GM19463 (cell line): ENCODE results near the gene BNC2.

ENCODE experiments used
- ATAC-seq: cut with Tn5 transposase; IDR thresholded peaks from one replicate; pipeline ENCODE4 v1.9.1; 2021; ENCODE audit warnings: mild to moderate bottlenecking, moderate library complexity; ENCODE audit not compliant: unreplicated experiment

The BNC2 gene

GRCh38 chr9:16821344-16821743 is 49.1 kb downstream of the BNC2 start:
- ATAC-seq = no peak

DNA sequence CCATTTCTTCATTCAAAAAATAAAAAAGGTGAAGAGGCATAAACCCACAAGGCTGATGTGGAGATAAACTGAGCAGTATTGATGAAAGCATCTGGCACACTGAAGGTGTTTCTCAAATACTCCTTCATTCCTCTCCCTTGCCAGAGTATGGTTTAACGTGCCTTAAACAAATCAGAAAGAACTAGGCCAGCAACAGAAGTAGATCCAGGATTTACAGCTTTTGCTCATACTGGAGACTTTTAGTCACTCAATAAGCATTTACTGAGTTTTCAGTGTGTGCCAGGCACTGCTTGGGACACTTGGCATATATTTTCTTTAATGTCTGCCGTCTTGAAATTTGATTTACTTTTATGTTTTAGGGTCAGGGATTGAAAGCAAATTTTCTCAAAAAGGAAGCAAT is 53.0 kb downstream of the BNC2 start:
- no peak for ATAC-seq

DNA sequence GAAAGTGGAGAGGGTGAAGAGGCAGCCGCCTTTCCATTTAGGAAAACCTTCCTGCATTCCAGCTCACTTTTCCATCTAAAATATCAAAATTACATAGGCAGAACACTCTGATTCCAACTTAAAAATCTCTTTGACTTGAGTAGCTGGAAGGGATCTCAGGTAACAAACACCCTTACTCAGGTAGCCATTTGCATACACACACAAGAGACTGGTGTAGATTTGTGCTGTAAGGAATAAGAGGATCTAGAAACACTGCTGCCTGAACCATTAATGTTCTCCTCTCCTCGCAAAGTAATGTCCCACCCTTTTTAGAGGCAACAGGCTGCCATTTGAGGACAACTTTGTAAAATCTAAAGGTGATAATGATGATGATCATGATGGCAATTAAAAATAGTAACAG is 53.5 kb downstream of the BNC2 start:
- ATAC-seq = no peak

DNA sequence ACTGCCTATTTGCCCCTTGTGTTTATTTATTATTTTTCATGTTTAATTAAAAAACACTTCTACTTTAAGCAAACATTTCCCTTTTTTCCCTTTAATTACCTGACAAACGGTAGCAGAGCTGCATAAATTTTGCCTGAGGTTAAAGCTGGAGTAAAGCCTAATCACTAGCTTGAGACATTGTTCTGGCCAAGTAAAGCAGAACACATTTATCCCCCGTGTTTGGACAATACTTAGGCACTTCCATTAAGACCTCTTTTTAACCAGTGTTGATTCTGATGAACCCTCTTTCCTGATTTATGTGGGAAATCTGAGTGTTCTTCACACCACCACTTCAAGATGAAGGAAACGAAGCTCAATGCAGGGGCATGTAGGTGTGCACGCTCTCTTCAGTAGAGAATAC is 54.5 kb downstream of the BNC2 start:
- no peak for ATAC-seq

DNA sequence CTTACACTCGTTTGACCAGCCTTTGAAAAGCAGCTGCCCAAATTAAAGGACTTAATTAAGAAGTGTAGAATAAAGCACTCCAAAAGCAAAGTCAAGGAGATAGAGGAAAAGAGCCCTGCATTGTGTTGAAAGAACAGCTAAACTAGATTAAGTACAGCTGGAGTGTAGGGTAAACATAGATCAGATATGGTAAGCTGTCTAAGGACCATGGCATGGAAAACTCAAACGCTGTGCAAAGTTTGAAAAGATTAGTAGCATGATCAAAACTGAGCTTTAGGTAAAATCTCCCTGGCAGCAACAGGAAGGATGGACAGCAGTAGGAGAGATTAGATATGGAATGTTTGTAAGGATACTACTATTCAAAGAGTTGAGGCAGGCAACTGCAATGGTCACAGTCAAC is 55.4 kb downstream of the BNC2 start:
- no peak for ATAC-seq

DNA sequence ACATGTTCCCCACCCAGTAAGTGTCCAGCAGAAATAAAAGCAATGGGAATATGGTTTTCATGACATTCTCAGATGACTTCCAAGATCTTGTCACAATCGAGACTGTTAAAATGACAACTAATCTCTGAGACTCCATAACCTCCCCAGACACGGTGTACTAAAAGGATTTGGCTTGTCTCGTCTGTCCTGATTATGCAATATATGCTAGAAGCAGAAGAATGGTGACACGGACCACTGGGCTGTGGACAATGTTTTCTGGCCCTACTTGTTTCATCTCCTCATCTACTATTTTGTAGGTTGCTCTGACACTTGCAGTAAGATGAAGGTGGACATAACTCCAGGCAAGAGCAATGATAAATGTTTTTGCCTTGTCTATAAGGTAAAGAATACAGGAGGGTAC is 56.6 kb downstream of the BNC2 start:
- no peak for ATAC-seq

DNA sequence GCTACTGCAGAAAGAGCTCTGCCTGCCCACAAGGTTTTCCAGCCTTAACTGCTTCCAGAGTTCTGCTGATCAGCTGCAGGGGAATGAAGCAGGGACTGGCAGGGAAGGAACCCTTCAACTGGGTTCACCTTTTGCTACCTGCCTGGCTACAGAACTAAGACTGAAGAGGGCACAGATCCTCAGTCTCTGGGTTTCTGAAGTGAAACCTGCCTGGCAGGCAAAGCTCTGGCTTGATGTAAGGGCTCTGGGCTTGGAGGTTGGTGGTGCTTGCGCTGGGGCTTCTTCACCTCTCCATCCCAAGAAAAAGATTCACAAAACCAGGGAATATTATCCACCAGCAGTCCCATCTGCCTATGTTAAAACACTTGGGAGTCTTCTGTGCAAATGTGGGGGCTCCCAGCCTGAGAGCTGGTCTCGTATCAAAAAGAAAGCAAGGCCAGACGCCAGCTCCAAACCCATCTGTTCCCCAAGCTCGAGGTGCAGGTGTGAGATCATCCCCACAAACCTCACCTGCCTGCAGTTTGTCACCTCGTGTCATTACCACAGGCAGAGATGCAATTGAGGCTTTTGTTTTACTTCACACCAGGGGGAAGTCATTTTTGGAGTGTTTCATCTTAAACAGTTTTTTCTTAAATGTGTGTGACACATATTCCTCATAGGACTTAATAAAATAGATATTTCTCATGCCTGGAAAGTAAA is 58.3 kb downstream of the BNC2 start:
- no peak for ATAC-seq

DNA sequence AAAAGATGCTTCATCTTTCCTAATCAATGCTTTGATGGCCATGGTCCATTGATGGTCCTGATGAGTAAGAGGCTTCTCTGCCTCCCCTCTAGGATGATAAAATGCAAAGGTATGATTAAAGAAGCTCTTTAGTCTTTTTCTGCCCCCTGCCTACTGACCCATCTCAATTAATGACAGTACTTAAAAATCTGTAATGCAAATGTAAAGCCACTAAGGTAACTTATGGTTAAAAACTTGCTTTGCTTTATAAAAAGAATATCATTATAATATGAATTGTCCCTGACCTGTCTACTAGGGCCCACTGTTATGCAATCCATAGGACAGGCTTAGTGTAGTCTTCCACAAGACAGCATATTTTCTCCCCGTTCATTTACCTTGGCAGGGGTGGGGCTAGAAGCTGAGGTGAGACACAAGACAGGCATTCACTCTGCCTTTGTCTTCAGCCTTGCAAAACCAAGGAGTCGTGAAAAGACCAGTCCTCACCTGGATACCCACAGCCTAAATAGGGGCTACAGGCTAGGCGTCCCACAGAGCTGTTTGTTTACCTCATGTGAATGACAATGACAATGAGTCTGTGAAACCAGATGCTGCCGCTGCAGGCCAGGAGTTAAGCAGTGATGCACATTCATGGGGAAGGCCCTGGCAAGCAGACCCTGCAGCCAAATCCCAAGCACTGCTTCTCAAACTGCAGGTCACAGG is 60.4 kb downstream of the BNC2 start:
- no peak for ATAC-seq

DNA sequence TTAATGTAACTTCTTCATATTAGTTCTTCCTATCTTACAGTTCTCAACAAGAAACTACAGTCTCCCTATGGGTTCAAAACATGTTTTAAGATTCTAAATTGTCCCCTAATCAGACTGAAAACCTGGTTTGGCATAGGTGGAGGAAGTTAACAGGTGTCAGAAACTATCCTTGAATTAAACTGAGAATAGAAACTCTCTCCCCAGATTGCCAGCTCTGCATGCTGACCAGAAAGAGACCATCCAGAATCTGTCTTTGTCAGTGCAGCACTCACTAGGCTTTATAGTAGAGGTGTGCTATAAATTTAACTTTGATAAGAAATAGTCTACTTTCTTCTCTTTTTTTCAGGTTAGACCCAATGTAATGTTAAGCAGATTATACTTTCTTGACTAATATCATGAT is 63.8 kb downstream of the BNC2 start:
- no peak for ATAC-seq

GRCh38 chr9:16803648-16804047 is 66.8 kb downstream of the BNC2 start:
- ATAC-seq = no peak

DNA sequence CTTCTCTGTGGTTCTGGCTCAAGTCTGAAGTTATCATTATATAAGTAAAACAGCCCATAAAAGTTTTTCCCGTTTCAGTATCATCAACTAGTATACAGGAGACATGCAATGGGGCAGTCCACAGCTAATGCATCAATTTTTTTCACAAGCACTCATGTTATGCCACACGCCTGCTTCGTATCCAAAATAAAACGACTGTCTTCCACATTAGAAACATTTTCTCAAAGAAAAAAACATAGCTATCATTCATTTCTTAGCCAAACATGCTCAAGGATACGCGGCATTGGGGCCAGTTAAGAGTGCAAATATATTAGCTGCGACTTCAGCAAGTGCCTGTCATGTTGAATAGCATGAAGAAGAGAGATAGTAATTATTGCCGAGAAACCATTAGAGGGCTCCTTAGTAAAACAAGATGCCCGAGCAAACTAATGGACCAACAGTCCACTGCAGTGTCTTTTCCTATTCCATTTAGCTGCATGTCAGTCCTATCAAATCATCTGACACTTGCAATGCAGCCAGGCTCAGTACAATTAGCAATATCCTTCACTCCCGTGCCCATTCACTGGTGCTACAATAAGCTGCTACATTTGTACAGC is 68.5 kb downstream of the BNC2 start:
- ATAC-seq = no peak

DNA sequence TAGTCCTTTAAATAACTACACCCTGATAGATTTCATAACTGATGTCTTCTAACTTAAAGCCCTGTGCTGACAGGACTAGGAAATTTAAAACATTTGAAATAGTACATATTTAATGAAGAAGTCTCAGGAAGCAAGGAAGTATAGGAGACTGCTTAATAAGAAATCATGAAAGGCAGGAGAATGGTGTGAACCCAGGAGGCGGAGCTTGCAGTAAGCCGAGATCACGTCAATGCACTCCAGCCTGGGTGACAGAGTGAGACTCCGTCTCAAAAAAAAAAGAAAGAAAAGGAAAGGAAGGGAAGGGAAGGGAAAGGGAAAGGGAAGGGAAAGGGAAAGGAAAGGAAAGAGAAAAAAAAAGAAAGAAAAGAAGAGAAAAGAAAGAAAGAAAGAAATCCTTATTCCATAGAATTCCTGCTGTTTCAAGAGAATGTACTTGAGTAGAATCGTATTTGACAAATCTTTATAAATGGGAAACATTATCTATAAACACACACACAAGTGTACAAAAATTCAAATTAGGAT is 74.1 kb downstream of the BNC2 start:
- no peak for ATAC-seq

- no peak for ATAC-seq
Observed at GRCh38 chr9:16794871-16795639, 75.4 kb downstream of the BNC2 start.

DNA sequence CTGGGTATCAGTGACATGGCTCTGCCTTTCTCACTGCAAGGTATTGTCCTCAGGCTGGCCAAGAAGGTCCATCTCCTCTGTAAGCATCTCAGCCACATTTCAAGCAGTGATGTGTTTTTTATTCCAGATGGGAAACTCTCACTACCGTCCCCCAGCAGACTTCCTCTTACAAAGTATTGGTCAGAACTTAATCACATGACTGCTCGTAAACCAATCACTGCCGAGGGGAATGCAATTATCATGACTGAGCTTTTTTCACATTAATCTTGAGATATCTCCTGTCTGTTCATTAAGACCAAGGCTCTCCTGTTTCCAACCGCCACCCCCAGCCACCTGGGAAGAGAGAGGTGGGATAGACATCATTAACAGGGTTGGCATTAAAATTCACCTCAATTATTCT is 76.4 kb downstream of the BNC2 start:
- no peak for ATAC-seq

DNA sequence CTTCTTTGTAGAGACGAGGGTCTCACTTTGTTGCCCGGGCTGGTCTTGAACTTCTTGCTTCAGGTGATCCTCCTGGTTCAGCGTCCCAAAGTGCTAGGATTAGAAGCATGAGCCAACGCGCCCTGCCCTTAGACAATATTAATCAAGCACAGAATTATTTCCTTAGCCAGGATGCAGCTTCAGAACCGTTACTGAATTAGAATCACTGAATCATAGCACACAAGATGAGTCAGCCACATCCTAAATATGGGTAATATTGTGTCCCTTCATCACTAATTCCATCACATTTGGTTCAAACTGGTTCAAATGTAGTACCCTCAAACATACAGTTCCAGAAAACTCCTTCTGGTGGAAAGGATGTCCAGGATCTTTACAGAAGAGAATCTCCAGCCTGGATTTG is 82.7 kb downstream of the BNC2 start:
- ATAC-seq = no peak

- no peak for ATAC-seq
Observed at GRCh38 chr9:16784002-16784401, 86.5 kb downstream of the BNC2 start.

GRCh38 chr9:16782490-16782889 is 88.0 kb downstream of the BNC2 start:
- no peak for ATAC-seq

DNA sequence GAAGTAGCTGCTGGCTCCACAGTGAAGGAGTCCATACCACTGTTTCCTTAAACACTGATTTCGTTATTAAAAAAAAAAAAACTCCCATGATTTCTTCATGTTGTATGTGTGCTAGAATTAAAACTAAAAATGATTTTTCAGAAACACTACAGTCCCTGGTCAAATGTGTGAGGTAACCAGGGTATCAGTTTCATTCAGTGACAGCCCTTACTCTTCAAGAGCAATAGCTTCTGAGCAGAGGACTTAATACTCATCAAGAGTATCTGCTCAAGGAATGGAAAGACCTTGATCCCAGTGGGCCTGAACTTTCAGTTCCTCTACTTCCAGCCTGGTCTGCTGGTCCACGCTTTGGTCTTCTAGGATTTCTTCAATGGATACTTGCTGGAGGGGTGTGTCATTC is 95.1 kb downstream of the BNC2 start:
- no peak for ATAC-seq

GRCh38 chr9:16773617-16774016 is 96.9 kb downstream of the BNC2 start:
- ATAC-seq = no peak

DNA sequence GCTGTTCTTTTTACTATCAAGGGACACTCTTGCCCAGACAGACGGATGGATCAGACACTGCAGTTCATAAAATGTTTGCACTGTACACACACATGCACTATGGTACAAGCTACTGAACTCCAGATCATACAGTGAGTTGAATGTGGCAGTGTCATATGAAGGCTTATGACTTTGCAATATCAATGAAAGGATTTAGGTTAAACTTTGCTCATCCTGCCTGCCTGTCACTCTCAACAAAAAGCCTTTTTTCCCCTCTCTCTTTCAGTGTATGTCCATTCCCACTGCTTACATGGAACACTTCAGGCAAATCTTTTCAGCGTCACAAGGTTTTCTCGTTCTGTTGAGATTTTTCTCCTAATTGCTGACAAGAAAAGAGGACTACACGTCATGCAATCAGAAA is 97.4 kb downstream of the BNC2 start:
- no peak for ATAC-seq

DNA sequence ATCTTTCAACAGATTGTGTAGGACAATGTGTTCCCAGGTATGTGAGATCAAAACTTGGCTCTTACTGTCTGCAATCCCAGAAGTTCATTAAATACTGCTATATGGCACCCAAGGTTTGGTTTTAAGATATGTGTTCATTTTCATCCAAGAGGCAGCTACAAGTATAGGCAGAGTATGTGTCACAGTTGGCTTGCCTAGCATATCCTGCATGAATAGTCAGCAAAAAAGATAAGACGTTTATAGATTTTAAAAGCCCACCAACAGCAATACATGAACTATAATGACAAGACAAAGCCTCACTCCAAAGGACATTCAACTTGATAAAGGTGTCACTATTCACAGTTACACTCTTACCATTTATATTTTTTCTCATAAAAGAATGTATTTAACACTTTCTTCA is 99.1 kb downstream of the BNC2 start:
- no peak for ATAC-seq
